ENCODE data around the gene MRPS21. TPM values are rescaled to one million over a fixed set of nuclear protein-coding genes. Genes with fewer than 3 reads are reported as not detected.
"Not testable (repeated sequence)": the region's sequence is repeated elsewhere in the genome, so short reads cannot be mapped to it uniquely, and the experiment has no call there.

The MRPS21 gene
- total RNA-seq, 1 experiment from 2014 or later: 133 TPM

- TF ChIP-seq CTCF (IDR thresholded peaks at IDR 0.05; ENCODE audit: unreplicated experiment): no peak
- ChIA-PET POLR2A (interaction anchor here (0.7 kb wide), 1 partner anchor 41 kb away, joined by 3 read pairs; no protein-coding TSS in a partner anchor), CTCF (interaction anchor here (0.6 kb wide), 2 partner anchors 29 to 34 kb away, joined by 3 to 4 read pairs; no protein-coding TSS in a partner anchor)
- H3K4me1 Mint-ChIP-seq (ENCODE audit: insufficient read depth, unreplicated experiment): no peaks in the 10 kb centered on the region
- DNase-seq (ENCODE audit: unreplicated experiment): no peak
- intact Hi-C loops (cut with micrococcal nuclease): no loop called here
- H3K27ac Mint-ChIP-seq (ENCODE audit: low read depth, unreplicated experiment): no peak overlapping the region
- H3K9me3 Mint-ChIP-seq (ENCODE audit: unreplicated experiment): no peaks in the 10 kb centered on the region
- H3K36me3 Mint-ChIP-seq (ENCODE audit: insufficient read depth, unreplicated experiment): peaks cover 50% of the 10 kb centered on the region
- TSS peak; percentile 36 for BruUV-seq (replicated peaks)
- H3K27me3 Mint-ChIP-seq (ENCODE audit: insufficient read depth, unreplicated experiment): no peaks in the 10 kb centered on the region
- H3K4me3 Mint-ChIP-seq (ENCODE audit: unreplicated experiment): no peak overlapping the region
These were observed 16.3 kb downstream of the MRPS21 start for GRCh38 chr1:150309758-150310508.

GRCh38 chr1:150311762-150312161 lies 18.1 kb downstream of the MRPS21 start:
- no TSS peak for BruUV-seq (replicated peaks)
- CTCF ChIA-PET: interaction anchor here (1.5 to 1.9 kb wide), 2 partner anchors 10 to 56 kb away, joined by 9 read pairs; no protein-coding TSS in a partner anchor
- no peak for TF ChIP-seq CTCF (IDR thresholded peaks at IDR 0.05; ENCODE audit: unreplicated experiment)
- no peak overlapping the region for H3K4me3 Mint-ChIP-seq (ENCODE audit: unreplicated experiment)
- no peaks in the 10 kb centered on the region for H3K27me3 Mint-ChIP-seq (ENCODE audit: insufficient read depth, unreplicated experiment)
- DNase-seq (ENCODE audit: unreplicated experiment): no peak
- POLR2A ChIA-PET: interaction anchor here (1.0 to 1.6 kb wide), 6 partner anchors 10 to 52 kb away, joined by 3 to 7 read pairs (median 5); partner anchors contain the start of genes PRPF3 and RPRD2
- no peaks in the 10 kb centered on the region for H3K4me1 Mint-ChIP-seq (ENCODE audit: insufficient read depth, unreplicated experiment)
- intact Hi-C loops (cut with micrococcal nuclease): no loop called here
- peak overlapping the region; percentile 20 for H3K27ac Mint-ChIP-seq (ENCODE audit: low read depth, unreplicated experiment)
- peaks cover 32% of the 10 kb centered on the region for H3K36me3 Mint-ChIP-seq (ENCODE audit: insufficient read depth, unreplicated experiment)
- H3K9me3 Mint-ChIP-seq (ENCODE audit: unreplicated experiment): no peaks in the 10 kb centered on the region

DNA sequence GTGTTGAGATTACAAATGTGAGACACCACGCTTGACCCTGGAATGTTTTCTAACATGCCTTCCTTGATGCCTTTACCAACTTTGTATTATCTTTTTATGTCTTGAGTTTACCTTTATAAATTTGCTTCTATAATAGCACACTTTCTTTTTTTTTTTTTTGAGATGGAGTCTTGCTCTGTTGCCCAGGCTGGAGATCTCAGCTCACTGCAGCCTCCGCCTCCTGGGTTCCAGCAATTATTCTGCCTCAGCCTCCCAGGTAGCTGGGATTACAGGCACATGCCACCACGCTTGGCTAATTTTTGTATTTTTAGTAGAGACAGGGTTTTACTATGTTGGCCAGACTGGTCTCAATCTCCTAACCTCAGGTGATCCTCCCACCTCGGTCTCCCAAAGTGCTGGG lies 21.0 kb downstream of the MRPS21 start:
- BruUV-seq (replicated peaks); H3K27me3 Mint-ChIP-seq (ENCODE audit: insufficient read depth, unreplicated experiment); H3K4me3 Mint-ChIP-seq (ENCODE audit: unreplicated experiment); H3K9me3 Mint-ChIP-seq (ENCODE audit: unreplicated experiment); H3K27ac Mint-ChIP-seq (ENCODE audit: low read depth, unreplicated experiment); H3K36me3 Mint-ChIP-seq (ENCODE audit: insufficient read depth, unreplicated experiment); POLR2A ChIA-PET; DNase-seq (ENCODE audit: unreplicated experiment); intact Hi-C loops (cut with micrococcal nuclease); H3K4me1 Mint-ChIP-seq (ENCODE audit: insufficient read depth, unreplicated experiment): not testable (repeated sequence)
- CTCF ChIA-PET: interaction anchor here (0.7 kb wide), 1 partner anchor 1586 kb away, joined by 3 read pairs; no protein-coding TSS in a partner anchor

DNA sequence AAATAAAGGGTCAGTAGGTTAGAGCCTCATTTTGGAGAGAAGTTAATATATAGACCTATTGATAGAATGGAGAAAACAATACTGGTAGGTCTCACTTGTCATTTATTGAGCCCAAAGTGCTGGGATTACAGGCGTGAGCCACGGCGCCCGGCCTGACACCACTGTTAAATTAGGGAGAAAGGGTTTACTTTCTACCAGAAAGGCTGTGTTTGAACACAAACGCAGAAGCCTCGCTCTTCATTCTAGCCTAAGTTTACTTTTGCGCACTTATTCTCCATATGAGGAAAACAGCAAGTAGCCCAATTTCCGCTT lies 27.0 kb downstream of the MRPS21 start:
- no peaks in the 10 kb centered on the region for H3K9me3 Mint-ChIP-seq (ENCODE audit: unreplicated experiment)
- POLR2A ChIA-PET: interaction anchor here (0.6 to 2.4 kb wide), 17 partner anchors 9 to 739 kb away, joined by 3 to 40 read pairs (median 4); partner anchors contain the start of genes APH1A, MRPS21 and RPRD2
- peaks cover 21% of the 10 kb centered on the region for H3K36me3 Mint-ChIP-seq (ENCODE audit: insufficient read depth, unreplicated experiment)
- peak overlapping the region; percentile 98 for H3K4me3 Mint-ChIP-seq (ENCODE audit: unreplicated experiment)
- H3K4me1 Mint-ChIP-seq (ENCODE audit: insufficient read depth, unreplicated experiment): peaks cover 1% of the 10 kb centered on the region
- peak overlapping the region; percentile 95 for H3K27ac Mint-ChIP-seq (ENCODE audit: low read depth, unreplicated experiment)
- intact Hi-C loops (cut with micrococcal nuclease): loop anchor here (2.0 kb wide), 1 partner anchor 66 kb away; no protein-coding TSS in a partner anchor
- DNase-seq (ENCODE audit: unreplicated experiment): no peak
- no peaks in the 10 kb centered on the region for H3K27me3 Mint-ChIP-seq (ENCODE audit: insufficient read depth, unreplicated experiment)
- TF ChIP-seq CTCF (IDR thresholded peaks at IDR 0.05; ENCODE audit: unreplicated experiment): no peak
- CTCF ChIA-PET: interaction anchor here (0.7 to 1.5 kb wide), 3 partner anchors 39 to 1142 kb away, joined by 3 to 5 read pairs (median 3); no protein-coding TSS in a partner anchor
- no TSS peak for BruUV-seq (replicated peaks)

Data from MCF 10A (cell line).